Measurements from ENCODE around the gene BCL7B. TPM values are rescaled to one million over a fixed set of nuclear protein-coding genes. Genes with fewer than 3 reads are reported as not detected.

BCL7B gene
- total and polyA plus RNA-seq, 8 donors, result 27.9 to 57.8 (median 33.5) TPM

DNA sequence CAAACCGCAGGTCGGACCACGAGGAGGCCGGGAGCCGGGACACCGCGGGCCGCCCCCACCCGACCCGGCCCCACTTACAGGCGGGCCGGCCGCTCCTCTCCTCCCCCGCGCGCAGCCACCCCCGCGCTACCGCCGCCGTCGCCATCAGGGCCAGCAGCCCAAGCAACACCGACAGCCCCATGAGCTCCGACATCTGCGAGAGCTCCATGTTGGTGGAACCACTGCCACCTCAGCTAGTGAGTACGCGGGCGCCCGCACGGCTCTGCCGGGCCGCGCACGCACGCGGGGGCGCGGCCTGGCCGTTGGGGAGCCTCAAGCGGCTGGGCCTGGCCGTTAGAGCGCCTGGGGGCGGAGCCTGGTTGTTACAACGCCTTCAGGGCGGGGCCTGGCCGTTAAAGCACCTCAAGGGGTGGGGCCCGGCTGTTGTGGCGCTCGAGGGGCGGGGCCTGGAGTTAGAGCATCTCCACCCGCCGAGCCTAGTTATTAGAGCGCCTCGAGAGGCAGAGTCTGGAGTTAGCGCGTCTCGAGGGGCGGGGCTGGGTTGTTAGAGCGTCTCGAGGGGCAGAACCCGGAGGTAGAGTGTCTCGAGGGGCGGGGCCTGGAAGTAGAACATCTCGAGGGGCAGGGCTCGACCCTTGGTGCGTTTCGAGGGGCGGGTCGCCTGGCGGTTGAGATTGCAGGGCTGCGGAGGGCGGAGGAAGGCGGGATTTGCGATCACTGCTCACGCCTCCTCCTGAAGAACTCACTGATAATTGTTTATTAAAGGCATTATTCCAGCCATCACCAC is 21.0 kb upstream of the BCL7B start, which contains the start of gene TBL2:
TSS of gene TBL2 (minus strand) at position 238 of the 787 bp plus-strand sequence. CDS start at position 208, 30 bp downstream.
- intact Hi-C loops (cut with DNase I), result no loop called here
- Histone ChIP-seq H3K36me3 (peaks cover 0 to 23% of the 10 kb centered on the region in 2 donors), H3K27me3 (no peaks in the 10 kb centered on the region), H3K9me3 (no peaks in the 10 kb centered on the region), H3K4me3 (peak within 1 kb of the TSS; percentile 77 to 95), H3K4me1 (peaks cover 7 to 65% of the 10 kb centered on the region in 2 donors), H3K27ac (peak within 1 kb of the TSS; percentile 87 to 91)
- peak; percentile 96 for ATAC-seq
- TF ChIP-seq, protein P1, sequence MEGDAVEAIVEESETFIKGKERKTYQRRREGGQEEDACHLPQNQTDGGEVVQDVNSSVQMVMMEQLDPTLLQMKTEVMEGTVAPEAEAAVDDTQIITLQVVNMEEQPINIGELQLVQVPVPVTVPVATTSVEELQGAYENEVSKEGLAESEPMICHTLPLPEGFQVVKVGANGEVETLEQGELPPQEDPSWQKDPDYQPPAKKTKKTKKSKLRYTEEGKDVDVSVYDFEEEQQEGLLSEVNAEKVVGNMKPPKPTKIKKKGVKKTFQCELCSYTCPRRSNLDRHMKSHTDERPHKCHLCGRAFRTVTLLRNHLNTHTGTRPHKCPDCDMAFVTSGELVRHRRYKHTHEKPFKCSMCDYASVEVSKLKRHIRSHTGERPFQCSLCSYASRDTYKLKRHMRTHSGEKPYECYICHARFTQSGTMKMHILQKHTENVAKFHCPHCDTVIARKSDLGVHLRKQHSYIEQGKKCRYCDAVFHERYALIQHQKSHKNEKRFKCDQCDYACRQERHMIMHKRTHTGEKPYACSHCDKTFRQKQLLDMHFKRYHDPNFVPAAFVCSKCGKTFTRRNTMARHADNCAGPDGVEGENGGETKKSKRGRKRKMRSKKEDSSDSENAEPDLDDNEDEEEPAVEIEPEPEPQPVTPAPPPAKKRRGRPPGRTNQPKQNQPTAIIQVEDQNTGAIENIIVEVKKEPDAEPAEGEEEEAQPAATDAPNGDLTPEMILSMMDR (IDR thresholded peaks at IDR 0.05), result peak; percentile 0 to 18
- DNase-seq, result peak; percentile 94 to 100 (median 99)

- peak in 2 of 4 donors; percentile 54 to 85 for DNase-seq
- Histone ChIP-seq H3K36me3 (peaks cover 0 to 30% of the 10 kb centered on the region in 2 donors), H3K27me3 (no peaks in the 10 kb centered on the region), H3K27ac (peak overlapping the region; percentile 87 to 91), H3K4me1 (peaks cover 7 to 58% of the 10 kb centered on the region in 2 donors), H3K9me3 (no peaks in the 10 kb centered on the region), H3K4me3 (peak overlapping the region; percentile 77 to 95)
- peak; percentile 8 for ATAC-seq
- TF ChIP-seq, protein P1 (IDR thresholded peaks at IDR 0.05), result no peak
- intact Hi-C loops (cut with DNase I), result no loop called here
Observed at GRCh38 chr7:73577627-73578341, 20.3 kb upstream of the BCL7B start.

DNA sequence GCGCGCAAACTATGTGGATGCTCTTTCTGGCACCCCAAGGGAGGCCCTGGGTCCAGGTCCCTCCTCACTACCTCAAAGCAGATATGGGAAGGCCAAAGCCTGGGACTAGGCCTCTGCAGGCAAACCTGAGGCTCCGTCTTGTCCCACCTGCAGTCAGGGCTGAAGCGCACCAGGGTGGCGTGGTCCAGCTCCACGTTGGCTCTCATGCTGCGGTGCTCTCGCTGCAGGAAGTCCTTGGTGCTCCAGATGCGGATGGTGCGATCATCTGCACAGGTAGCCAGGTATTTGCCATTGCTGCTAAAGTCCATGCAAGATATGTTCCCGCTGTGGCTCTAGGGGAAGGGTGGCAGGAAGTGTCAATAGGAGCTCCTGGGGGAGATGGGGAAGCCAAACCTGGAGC is 16.3 kb upstream of the BCL7B start:
- no peak overlapping the region for H3K27ac ChIP-seq
- intact Hi-C loops (cut with DNase I), result no loop called here
- no peaks in the 10 kb centered on the region for H3K9me3 ChIP-seq
- H3K36me3 ChIP-seq, result peaks cover 0 to 70% of the 10 kb centered on the region in 2 donors
- TF ChIP-seq, protein P1 (IDR thresholded peaks at IDR 0.05), result no peak
- H3K4me3 ChIP-seq, result no peak overlapping the region
- H3K4me1 ChIP-seq, result peaks cover 7 to 22% of the 10 kb centered on the region in 2 donors
- no peaks in the 10 kb centered on the region for H3K27me3 ChIP-seq
- DNase-seq (no peak), ATAC-seq (no peak)

- no peak overlapping the region for H3K27ac ChIP-seq
- H3K9me3 ChIP-seq, result no peaks in the 10 kb centered on the region
- no peak overlapping the region for H3K4me3 ChIP-seq
- no peaks in the 10 kb centered on the region for H3K27me3 ChIP-seq
- TF ChIP-seq, protein P1 (IDR thresholded peaks at IDR 0.05), result no peak
- peaks cover 0 to 75% of the 10 kb centered on the region in 2 donors for H3K36me3 ChIP-seq
- intact Hi-C loops (cut with DNase I), result no loop called here
- H3K4me1 ChIP-seq, result peaks cover 7 to 22% of the 10 kb centered on the region in 2 donors
- no peak for DNase-seq
- ATAC-seq, result no peak
Observed at GRCh38 chr7:73573276-73573675, 15.8 kb upstream of the BCL7B start.

GRCh38 chr7:73572767-73573186 is 15.3 kb upstream of the BCL7B start:
- TF ChIP-seq, protein P1 (IDR thresholded peaks at IDR 0.05), result no peak
- intact Hi-C loops (cut with DNase I), result no loop called here
- peaks cover 0 to 76% of the 10 kb centered on the region in 2 donors for H3K36me3 ChIP-seq
- H3K4me3 ChIP-seq, result no peak overlapping the region
- no peaks in the 10 kb centered on the region for H3K9me3 ChIP-seq
- no peaks in the 10 kb centered on the region for H3K27me3 ChIP-seq
- ATAC-seq (no peak), DNase-seq (no peak)
- H3K4me1 ChIP-seq, result peaks cover 7 to 20% of the 10 kb centered on the region in 2 donors
- H3K27ac ChIP-seq, result no peak overlapping the region

Measured in left lung (tissue), 10 donors.